GM12873 (cell line): ENCODE data around the gene SLC9C1.

Experiments
- TF ChIP-seq, protein P1 (sequence below): IDR thresholded peaks from 2 replicates; pipeline ENCODE4 v1.5.1; 2012; ENCODE audit warnings: low read depth, mild to moderate bottlenecking, moderate library complexity, low read length, control low read depth; ENCODE audit not compliant: insufficient read depth; ENCODE audit errors: missing control alignments

SLC9C1 gene

DNA sequence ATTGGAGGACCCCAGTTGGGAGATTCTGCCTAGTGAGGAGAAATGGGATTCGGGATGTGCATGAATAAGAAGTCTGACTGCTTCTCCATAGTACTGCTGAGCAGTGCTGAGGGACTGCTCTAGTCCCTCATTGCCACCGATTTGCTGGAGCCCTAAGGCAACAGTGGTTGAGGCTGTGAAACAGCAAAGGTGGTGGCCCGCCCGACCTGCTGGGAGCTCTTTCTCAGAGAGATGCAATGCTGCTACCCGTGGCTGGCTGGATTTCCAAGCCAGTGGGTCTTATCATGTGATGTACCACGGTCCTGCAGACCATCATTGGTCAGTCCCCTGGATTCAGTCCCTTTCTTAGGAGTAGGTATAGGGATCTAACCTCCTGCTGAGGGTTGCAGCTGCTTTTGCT is 118.4 kb downstream of the SLC9C1 start:
- TF ChIP-seq, protein P1, sequence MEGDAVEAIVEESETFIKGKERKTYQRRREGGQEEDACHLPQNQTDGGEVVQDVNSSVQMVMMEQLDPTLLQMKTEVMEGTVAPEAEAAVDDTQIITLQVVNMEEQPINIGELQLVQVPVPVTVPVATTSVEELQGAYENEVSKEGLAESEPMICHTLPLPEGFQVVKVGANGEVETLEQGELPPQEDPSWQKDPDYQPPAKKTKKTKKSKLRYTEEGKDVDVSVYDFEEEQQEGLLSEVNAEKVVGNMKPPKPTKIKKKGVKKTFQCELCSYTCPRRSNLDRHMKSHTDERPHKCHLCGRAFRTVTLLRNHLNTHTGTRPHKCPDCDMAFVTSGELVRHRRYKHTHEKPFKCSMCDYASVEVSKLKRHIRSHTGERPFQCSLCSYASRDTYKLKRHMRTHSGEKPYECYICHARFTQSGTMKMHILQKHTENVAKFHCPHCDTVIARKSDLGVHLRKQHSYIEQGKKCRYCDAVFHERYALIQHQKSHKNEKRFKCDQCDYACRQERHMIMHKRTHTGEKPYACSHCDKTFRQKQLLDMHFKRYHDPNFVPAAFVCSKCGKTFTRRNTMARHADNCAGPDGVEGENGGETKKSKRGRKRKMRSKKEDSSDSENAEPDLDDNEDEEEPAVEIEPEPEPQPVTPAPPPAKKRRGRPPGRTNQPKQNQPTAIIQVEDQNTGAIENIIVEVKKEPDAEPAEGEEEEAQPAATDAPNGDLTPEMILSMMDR, result no peak

DNA sequence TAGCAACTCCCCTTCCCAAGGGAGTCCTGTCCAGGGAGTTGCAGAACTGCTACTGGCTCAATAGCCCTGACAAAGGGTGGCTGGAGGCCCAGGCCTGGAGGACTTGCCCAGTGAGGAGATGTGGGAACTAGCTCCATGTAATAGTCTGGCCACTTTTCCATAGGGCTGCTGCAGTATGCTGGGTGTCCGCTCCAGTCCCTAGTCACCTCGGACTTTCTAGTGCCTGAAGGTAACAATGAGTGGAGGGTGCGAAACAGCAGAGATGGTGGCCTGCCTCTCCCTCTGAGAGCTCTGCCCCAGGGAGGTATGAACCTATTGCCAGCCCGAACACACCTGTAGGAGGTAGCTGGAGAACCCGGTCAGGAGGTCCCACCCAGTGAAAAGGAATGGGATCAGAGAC is 119.0 kb downstream of the SLC9C1 start:
- TF ChIP-seq, protein P1, result no peak

DNA sequence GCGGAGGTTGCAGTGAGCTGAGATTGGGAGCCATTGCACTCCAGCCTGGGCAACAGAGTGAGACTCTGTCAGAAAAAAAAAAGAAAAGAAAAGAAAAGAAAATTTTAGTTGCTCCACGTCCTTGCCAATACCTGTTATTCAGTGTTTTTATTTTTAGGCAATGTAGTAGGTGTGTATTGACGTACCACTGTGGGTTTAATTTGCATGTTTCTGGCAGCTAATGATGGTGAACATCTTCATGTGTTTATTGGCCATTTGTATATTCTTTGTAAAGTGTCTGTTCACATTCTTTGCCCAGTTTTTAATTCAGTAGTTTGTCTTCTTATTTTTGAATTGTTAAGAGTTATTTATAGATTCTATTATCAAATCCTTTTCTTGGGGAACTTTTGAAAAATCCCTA is 122.9 kb downstream of the SLC9C1 start:
- TF ChIP-seq, protein P1, result no peak

DNA sequence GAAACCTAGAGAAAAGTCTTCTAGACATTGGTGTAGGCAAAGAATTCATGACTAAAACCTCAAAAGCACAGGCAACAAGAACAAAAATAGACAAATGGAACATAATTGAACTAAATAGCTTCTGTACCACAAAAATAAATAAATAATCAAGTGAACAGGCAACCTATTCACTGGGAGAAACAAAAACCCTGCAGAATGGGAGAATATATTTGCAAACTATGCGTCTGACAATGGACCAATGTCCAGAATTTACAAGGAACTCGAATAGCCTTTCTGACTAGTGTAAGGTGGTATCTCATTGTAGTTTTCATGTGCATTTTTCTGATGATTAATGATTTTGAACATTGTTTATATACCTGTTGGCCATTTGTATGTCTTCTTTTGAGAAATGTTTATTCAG is 124.0 kb downstream of the SLC9C1 start:
- TF ChIP-seq, protein P1, result no peak

DNA sequence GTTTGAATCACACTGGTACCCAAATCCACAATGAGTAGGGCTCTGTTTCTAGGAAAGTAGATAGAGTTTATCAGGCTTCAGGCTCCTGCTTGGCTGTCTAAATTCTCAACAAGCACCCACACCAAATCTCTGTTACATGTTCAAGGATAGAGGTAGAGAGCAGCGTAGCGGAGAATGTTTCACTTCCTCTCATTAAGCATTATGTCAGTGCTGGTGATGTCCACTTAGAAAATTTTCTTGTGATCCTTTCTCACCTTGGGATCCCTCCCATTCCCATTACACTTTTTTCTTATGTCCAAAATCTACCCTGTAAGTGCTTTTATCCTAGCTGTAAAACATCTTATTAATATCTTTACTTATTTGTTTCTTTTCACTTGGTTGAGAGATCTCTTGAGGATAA is 126.3 kb downstream of the SLC9C1 start:
- TF ChIP-seq, protein P1, result no peak

DNA sequence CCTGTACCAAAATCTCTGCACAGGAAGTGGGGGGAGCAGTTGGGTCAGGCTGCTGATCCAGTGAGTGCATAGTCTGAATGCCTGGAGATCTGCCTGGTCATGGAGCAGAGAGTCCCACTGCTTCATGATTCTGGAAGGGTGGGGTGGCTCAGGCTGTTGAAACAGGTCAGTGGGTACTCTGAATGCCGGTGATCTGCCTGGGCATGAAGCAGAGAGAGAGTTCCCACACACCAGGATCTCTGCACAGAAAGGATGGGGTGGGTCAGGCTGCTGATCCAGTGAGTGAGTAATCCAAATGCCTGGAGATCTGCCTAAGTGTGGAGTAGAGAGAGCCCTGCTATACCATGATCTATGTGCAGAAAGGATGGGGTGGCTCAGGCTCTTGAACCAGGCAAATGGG is 144.9 kb downstream of the SLC9C1 start:
- TF ChIP-seq, protein P1, result no peak

DNA sequence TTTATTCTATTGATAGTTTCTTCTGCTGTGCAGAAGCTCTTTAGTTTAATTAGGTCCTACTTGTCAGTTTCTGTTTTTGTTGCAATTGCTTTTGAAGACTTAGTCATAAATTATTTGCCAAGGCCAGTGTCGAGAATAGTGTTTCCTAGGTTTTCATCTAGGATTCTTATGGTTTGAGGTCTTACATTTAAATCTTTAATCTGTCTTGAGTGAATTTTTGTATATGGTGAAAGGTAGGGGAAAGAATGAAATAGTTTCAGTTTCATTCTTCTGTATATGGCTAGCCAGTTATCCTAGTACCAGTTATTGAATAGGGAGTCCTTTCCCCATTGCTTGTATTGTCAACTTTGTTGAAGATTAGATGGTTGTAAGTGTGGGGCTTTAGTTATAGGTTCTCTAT is 150.3 kb downstream of the SLC9C1 start:
- TF ChIP-seq, protein P1, result no peak
